Right lobe of liver (tissue), 4 donors: Measurements from ENCODE around the gene DSE.

ENCODE experiments used
- POLR2A ChIP-seq: fragments of 450-650 bp; IDR thresholded peaks from one replicate; pipeline ENCODE4 v1.6.1; 2017; ENCODE audit warnings: antibody characterized with exemption, mild to moderate bottlenecking
- TF ChIP-seq, protein P1 (sequence below), 4 donors: fragments of 200-600 bp in 3 of 4; fragments of 450-650 bp in 1 of 4; IDR thresholded peaks; one replicate each; pipeline versions ENCODE4 v1.5.1 to v1.8.0; 2016 to 2022; ENCODE audit warnings: antibody characterized with exemption in 4 of 4, mild to moderate bottlenecking in 2 of 4
- donor health status: DM: no; HTN: no; CAD: no.
- donor health status: DM: no; HTN: no; CAD: no.
- donor health status: DM: no; HTN: yes; CAD: no.

DNA sequence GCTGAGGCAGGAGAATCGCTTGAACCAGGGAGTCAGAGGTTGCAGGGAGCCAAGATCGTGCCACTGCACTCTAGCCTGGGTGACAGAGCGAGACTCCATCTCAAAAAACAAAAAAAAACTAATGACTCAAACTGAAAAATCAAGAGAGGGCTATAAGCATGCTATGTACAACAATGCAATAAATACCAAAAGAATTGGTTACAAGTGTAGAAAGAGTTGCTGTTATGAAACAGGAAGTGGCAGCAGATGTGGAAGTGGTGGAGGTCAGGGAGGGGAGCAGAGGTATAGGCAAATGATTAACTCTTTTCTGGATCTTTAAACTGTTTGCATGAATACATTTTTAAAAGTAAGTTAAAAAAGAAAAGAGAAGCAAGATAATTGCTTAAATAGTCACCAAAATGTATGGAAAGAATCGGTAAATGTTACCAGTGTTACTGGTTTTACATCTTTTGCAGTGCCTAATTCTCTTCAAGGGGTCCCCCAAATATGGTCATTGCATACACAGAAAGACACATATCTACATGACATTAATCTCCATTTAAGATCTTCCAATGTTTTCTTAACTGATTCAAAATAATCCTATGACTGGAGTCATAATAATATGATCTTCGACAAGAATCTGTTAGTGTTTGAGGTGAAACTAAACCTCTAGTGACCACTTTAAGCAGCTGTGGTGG is 105.4 kb downstream of the DSE start:
- TF ChIP-seq POLR2A, result no peak
- TF ChIP-seq, protein P1, sequence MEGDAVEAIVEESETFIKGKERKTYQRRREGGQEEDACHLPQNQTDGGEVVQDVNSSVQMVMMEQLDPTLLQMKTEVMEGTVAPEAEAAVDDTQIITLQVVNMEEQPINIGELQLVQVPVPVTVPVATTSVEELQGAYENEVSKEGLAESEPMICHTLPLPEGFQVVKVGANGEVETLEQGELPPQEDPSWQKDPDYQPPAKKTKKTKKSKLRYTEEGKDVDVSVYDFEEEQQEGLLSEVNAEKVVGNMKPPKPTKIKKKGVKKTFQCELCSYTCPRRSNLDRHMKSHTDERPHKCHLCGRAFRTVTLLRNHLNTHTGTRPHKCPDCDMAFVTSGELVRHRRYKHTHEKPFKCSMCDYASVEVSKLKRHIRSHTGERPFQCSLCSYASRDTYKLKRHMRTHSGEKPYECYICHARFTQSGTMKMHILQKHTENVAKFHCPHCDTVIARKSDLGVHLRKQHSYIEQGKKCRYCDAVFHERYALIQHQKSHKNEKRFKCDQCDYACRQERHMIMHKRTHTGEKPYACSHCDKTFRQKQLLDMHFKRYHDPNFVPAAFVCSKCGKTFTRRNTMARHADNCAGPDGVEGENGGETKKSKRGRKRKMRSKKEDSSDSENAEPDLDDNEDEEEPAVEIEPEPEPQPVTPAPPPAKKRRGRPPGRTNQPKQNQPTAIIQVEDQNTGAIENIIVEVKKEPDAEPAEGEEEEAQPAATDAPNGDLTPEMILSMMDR (IDR thresholded peaks at IDR 0.05), result no peak
